ENCODE data around the gene OTOS.
A peak's percentile ranks its signal among the peaks of the same experiment; 100 is the strongest.

The OTOS gene

DNA sequence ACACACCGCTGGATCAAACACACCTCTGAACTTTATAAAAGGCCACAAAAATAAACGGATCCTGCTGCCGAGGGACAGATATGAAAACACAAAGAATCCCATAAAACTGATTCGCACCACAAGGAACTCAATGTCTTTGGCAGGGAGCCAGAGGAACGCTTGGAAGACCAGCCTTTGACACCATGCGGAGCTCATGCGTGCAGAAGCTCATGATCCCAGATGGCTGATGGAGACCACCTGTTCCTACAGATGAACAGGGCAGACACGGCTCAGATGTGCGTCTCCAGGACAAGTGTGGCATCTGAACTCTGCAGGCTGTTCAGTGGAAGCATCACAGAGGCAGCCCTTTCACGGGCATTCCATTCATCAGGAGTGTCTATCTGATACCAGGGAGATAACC is 29.2 kb downstream of the OTOS start:
- DNase-seq = no peak

- DNase-seq = no peak
Observed at GRCh38 chr2:240109386-240109785, 31.1 kb downstream of the OTOS start.

GRCh38 chr2:240107477-240107796 is 33.0 kb downstream of the OTOS start:
- DNase-seq = no peak

GRCh38 chr2:240106765-240107476 is 33.5 kb downstream of the OTOS start:
- no peak for DNase-seq

GRCh38 chr2:240105982-240106381 is 34.5 kb downstream of the OTOS start:
- no peak for DNase-seq

DNA sequence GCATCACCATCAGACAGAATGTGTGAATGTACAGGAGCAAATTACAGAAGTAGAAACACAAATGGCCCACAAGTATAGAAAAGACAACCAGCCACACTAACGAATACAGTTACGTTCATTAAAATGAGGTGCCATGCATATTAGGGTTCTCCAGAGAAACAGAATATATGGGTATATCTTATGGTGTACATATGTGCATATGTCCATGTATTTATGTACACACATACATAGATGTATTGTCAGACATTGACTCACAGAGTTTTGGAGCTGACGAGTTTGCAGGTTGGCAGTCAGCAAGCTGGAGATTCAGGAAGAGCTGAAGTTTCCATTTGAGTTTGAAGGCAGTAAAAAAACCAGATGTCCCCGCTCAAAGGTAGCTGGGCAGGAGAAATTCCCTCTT is 37.3 kb downstream of the OTOS start:
- DNase-seq = no peak

DNA sequence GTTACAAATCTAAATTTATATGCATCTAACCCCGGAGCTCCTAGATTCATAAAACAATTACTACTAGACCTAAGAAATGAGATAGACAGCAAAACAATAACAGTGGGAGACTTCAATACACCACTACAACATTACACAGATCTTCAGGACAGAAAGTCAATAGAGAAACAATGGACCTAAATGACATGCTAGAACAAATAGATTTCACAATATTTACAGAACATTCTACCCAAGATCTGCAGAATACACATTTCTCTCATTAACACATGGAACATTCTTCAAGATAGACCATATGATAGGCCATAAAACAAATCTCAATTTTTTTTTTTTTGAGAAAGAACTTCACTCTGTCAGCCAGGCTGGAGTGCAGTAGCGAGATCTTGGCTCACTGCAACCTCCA is 42.1 kb downstream of the OTOS start:
- DNase-seq = no peak

DNA sequence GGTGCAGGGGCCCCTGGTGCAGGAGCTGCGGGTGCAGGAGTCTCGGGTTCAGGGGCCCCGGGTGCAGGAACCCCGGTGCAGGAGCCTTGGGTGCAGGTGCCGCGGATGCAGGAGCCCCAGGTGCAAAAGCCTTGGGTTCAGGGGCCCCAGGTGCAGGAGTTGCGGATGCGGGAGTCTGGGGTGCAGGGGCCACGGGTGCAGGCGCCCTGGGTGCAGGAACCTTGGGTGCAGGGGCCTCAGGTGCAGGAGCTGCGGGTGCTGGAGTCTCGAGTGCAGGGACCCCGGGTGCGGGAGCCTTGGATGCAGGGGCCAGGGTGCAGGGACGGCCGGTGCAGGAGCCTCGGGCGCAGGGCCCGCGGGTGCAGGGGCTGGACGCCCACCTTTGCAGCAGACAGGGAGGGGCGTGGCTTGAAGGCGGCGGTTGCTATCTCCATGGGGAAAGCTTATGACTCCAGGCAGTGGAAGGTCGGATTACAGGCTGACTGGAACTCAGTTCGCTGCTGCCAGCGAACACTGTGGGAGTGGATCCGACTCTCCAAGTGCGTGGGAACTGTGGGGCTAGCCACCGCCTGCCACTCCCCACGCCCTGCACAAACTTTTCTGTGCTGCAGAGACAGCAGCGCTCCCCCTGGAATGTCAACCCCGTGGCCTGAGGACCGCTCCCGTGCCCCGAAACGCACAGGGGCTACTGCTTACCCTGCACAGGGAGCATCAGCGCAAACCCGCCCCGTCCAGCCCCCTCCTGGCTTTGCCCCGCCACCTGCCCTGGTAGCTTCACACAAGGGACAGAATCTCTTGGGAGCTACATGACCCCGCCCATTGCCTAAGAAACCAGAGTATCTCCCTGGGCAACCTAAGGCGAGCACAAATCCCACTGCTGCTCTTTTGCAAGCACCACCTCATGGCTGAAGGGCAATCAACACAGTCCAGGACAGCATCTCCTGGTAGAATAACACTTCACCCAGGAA is 44.6 kb downstream of the OTOS start:
- DNase-seq = peak; percentile 18

DNA sequence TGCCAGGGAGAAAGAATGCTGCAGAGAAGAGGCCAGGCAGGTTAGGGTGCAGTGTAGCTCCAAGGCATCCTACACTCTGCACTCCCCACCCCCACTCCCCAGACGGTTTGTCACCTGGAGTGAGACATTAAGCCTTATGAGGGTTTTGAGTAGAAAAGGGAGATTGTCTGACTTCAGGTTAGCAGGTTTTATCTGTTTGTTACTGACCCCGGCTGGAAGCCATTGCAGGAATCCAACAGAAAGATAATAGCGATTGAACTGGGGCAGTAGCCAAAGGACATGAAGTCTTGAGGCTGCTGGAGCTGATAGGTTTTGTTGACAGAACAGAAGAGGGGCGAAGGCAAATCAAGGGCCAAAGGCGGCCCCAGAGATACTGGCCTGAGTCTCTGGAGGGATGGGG is 51.2 kb downstream of the OTOS start:
- no peak for DNase-seq
